Tibial nerve (tissue), 3 donors: Measurements from ENCODE around the gene ANO2.

ENCODE experiments used
- POLR2A ChIP-seq, 2 donors: fragments of 450-650 bp; IDR thresholded peaks; one replicate each; pipeline ENCODE4 v1.6.1; 2017; ENCODE audit warnings: antibody characterized with exemption in 2 of 2, mild to moderate bottlenecking in 2 of 2, moderate library complexity in 2 of 2
- TF ChIP-seq, protein P1 (sequence below), 5 experiments: fragments of 200-600 bp in 3 of 5; fragments of 450-650 bp in 2 of 5; sonication (generic) in 3 of 5; IDR thresholded peaks; one replicate each; pipeline ENCODE4 v1.5.1; 2016 to 2019; ENCODE audit warnings: antibody characterized with exemption in 5 of 5, mild to moderate bottlenecking in 3 of 5, moderate library complexity in 2 of 5

DNA sequence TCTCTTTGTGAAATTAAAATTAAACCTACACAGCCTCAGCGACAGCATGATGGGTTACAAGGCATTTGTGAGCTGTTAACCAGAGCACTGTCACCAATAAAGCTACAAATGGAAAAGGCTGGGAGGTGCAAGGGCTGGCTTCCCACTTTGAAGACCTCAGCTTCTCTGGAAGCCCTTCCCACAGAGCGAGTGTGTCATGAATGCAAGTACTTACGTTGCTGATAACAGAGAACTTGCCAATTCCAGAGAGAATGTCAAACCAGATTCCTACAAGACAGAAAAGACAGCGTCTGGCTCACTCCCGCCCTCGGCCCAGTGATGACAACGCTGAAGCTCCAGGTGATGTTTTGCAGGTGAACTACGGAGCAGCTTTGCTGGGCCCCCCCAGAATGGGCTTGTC is 367.3 kb downstream of the ANO2 start:
- TF ChIP-seq, protein P1, sequence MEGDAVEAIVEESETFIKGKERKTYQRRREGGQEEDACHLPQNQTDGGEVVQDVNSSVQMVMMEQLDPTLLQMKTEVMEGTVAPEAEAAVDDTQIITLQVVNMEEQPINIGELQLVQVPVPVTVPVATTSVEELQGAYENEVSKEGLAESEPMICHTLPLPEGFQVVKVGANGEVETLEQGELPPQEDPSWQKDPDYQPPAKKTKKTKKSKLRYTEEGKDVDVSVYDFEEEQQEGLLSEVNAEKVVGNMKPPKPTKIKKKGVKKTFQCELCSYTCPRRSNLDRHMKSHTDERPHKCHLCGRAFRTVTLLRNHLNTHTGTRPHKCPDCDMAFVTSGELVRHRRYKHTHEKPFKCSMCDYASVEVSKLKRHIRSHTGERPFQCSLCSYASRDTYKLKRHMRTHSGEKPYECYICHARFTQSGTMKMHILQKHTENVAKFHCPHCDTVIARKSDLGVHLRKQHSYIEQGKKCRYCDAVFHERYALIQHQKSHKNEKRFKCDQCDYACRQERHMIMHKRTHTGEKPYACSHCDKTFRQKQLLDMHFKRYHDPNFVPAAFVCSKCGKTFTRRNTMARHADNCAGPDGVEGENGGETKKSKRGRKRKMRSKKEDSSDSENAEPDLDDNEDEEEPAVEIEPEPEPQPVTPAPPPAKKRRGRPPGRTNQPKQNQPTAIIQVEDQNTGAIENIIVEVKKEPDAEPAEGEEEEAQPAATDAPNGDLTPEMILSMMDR (IDR thresholded peaks at IDR 0.05): no peak
- TF ChIP-seq POLR2A (IDR thresholded peaks at IDR 0.05): no peak
